RPMI7951 (cell line): ENCODE measurements around the gene MAB21L1. TPM values are rescaled to one million over a fixed set of nuclear protein-coding genes. Genes with fewer than 3 reads are reported as not detected.
A peak's percentile ranks its signal among the peaks of the same experiment; 100 is the strongest.

Experiments
- DNase-seq: peaks from one replicate; pipeline ENCODE4 v3.0.0-alpha.2; 2012; ENCODE audit warnings: low read depth
- total RNA-seq: library from RNA; depleted of rRNA; stranded (reverse); fragments of >200 nt; shearing (Covaris generic); gene quantifications from 2 replicates; pipeline ENCODE4 v1.2.3, GENCODE V29; 2014; rRNA removed

Gene MAB21L1
- 1.4 and 2.4 TPM in 2 replicates for total RNA-seq

- DNase-seq, result peak; percentile 78
Observed at GRCh38 chr13:35475960-35476943, at the start of gene MAB21L1. Gene MAB21L1 (minus strand): TSS chr13:35476689. CDS start chr13:35476138, 551 bp downstream.

- DNase-seq, result no peak
Observed at GRCh38 chr13:35524171-35524570, 47.7 kb upstream of the MAB21L1 start.

- DNase-seq, result peak; percentile 75
Observed at GRCh38 chr13:35518337-35518946, 42.0 kb upstream of the MAB21L1 start.

GRCh38 chr13:35514801-35515502, 38.5 kb upstream of the MAB21L1 start:
- no peak for DNase-seq

- no peak for DNase-seq
Observed at GRCh38 chr13:35514061-35514477, 37.6 kb upstream of the MAB21L1 start.

- DNase-seq, result peak; percentile 92
Observed at GRCh38 chr13:35512271-35512920, 35.9 kb upstream of the MAB21L1 start.

GRCh38 chr13:35502456-35502855, 26.0 kb upstream of the MAB21L1 start:
- no peak for DNase-seq

GRCh38 chr13:35501661-35502235, 25.3 kb upstream of the MAB21L1 start:
- DNase-seq, result no peak

- DNase-seq, result no peak
Observed at GRCh38 chr13:35500144-35500543, 23.7 kb upstream of the MAB21L1 start.

- no peak for DNase-seq
Observed at GRCh38 chr13:35499676-35500075, 23.2 kb upstream of the MAB21L1 start.

- no peak for DNase-seq
Observed at GRCh38 chr13:35499196-35499662, 22.7 kb upstream of the MAB21L1 start.

- DNase-seq, result no peak
Observed at GRCh38 chr13:35498231-35498630, 21.7 kb upstream of the MAB21L1 start.

GRCh38 chr13:35496761-35497386, 20.4 kb upstream of the MAB21L1 start:
- no peak for DNase-seq

GRCh38 chr13:35496006-35496405, 19.5 kb upstream of the MAB21L1 start:
- DNase-seq, result no peak

GRCh38 chr13:35489050-35489449, 12.6 kb upstream of the MAB21L1 start:
- DNase-seq, result no peak

- DNase-seq, result no peak
Observed at GRCh38 chr13:35485424-35485823, 8.9 kb upstream of the MAB21L1 start.

- DNase-seq, result no peak
Observed at GRCh38 chr13:35484384-35484783, 7.9 kb upstream of the MAB21L1 start.

GRCh38 chr13:35483761-35484160, 7.3 kb upstream of the MAB21L1 start:
- no peak for DNase-seq

- no peak for DNase-seq
Observed at GRCh38 chr13:35482527-35482926, 6.0 kb upstream of the MAB21L1 start.

- no peak for DNase-seq
Observed at GRCh38 chr13:35481777-35482176, 5.3 kb upstream of the MAB21L1 start.

GRCh38 chr13:35480346-35480745, 3.9 kb upstream of the MAB21L1 start:
- no peak for DNase-seq
